Neural progenitor cell (in vitro differentiated cells): ENCODE results near the gene TBRG4.

ENCODE experiments used
- CTCF ChIP-seq: fragments of 200-600 bp; sonication (generic); IDR thresholded peaks from 2 replicates; pipeline ENCODE4 v1.5.1; 2017; ENCODE audit warnings: antibody characterized with exemption, mild to moderate bottlenecking
- EZH2 ChIP-seq: fragments of 200-600 bp; sonication (generic); IDR thresholded peaks from 2 replicates; pipeline ENCODE4 v1.6.1; 2017; ENCODE audit warnings: antibody characterized with exemption, mild to moderate bottlenecking, moderate library complexity
- EZH2phosphoT487 ChIP-seq: fragments of 200-600 bp; sonication (generic); IDR thresholded peaks from 2 replicates; pipeline ENCODE4 v1.6.1; 2017; ENCODE audit warnings: antibody characterized with exemption

- TF ChIP-seq CTCF (no peak), EZH2phosphoT487 (no peak), EZH2 (no peak)
These were observed 40.5 kb upstream of the TBRG4 start for GRCh38 chr7:45151967-45152366.
